ENCODE results near the gene KMT2C. TPM values are rescaled to one million over a fixed set of nuclear protein-coding genes. Genes with fewer than 3 reads are reported as not detected.

Gene KMT2C
- total and polyA plus RNA-seq, 2 of the 13 experiments (the other 11 are each of a cell fraction or from before 2014, with no cell fraction given): 7.1 to 14.4 TPM

DNA sequence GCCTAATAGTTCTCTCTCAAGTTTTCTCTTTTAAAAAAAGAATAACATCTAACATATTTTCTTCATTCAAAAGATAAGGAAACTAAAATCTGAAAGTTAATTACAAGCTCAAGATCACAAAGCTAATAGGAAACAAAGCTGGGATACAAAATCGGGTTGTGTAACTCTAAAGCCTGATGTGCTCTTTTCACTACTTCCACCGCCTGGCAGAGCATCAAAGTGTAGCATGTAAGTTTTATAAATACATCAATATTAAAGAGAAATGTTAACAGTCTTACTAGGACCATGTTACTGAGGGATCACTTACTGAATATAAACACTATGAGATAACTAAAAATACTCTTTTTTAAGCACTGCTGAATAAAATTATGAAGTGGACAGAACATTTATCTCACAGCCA, 97.2 kb downstream of the KMT2C start:
- POLR2A ChIA-PET: no interaction called here
- Histone ChIP-seq H3K27me3 (ENCODE audit: control insufficient read depth in 1 of 2, insufficient read depth in 2 of 2, low read length in 2 of 2) (no peaks in the 10 kb centered on the region), H3K79me2 (ENCODE audit: insufficient read depth, low read length) (peaks cover 21% of the 10 kb centered on the region), H3K4me2 (ENCODE audit: low read depth, low read length) (no peak overlapping the region), H3K4me1 (ENCODE audit: insufficient read depth, low read length) (peaks cover 11% of the 10 kb centered on the region), H2AFZ (ENCODE audit: low read length) (no peak overlapping the region), H3K9ac (ENCODE audit: insufficient read depth, low read depth, low read length) (no peak overlapping the region), H3K27ac (ENCODE audit: extremely low read length, insufficient read depth, low read length) (no peak overlapping the region), H4K20me1 (ENCODE audit: insufficient read depth, low read length) (peaks cover 17% of the 10 kb centered on the region), H3K9me3 (ENCODE audit: low read length) (no peaks in the 10 kb centered on the region), H3K36me3 (replicated peaks in 1 of 2; ENCODE audit: control insufficient read depth in 1 of 2, insufficient read depth in 2 of 2, low read length in 2 of 2) (no peaks in the 10 kb centered on the region), H3K4me3 (replicated peaks in 1 of 3; ENCODE audit: insufficient read depth in 1 of 3, low read depth in 2 of 3, low read length in 3 of 3) (no peak overlapping the region)
- CTCF ChIA-PET (ENCODE audit: low intra/inter-chr PET ratio, low total read pairs): no interaction called here
- in situ Hi-C loops (cut with HindIII; ENCODE audit: extremely low pct_ligation_motif_present, low pct_unique_long_range_greater_than_20kb): no loop called here
- DNase-seq (ENCODE audit: low spot score): no peak
- BruUV-seq (replicated peaks): no TSS peak
- no peak for ATAC-seq
- no peak for FAIRE-seq
- 91% methylated on average over 2 of the region's 2 CpGs for WGBS (ENCODE audit: low lambda C conversion rate)
- intact Hi-C loops (cut with micrococcal nuclease; ENCODE audit: unreplicated experiment): loop anchor here (5.0 kb wide), 1 partner anchor 99 kb away; the partner anchor contains the start of gene KMT2C
- TF ChIP-seq ZIK1 (CRISPR knock-in tag; IDR thresholded peaks at IDR 0.05; ENCODE audit: borderline replicate concordance, low read depth) (no peak), ZNF660 (CRISPR knock-in tag; IDR thresholded peaks at IDR 0.05; ENCODE audit: borderline replicate concordance, low read depth) (no peak), GATAD1 (CRISPR knock-in tag; IDR thresholded peaks at IDR 0.05) (no peak), ZNF569 (CRISPR knock-in tag; IDR thresholded peaks at IDR 0.05; ENCODE audit: borderline replicate concordance) (no peak), UBTF (CRISPR knock-in tag; IDR thresholded peaks at IDR 0.05) (no peak), XRCC5 (optimal IDR thresholded peaks at IDR 0.05; ENCODE audit: low read length) (no peak), ZMYM4 (CRISPR knock-in tag; IDR thresholded peaks at IDR 0.05) (no peak), RXRA (CRISPR knock-in tag; IDR thresholded peaks at IDR 0.05) (no peak), CREB1 (IDR thresholded peaks at IDR 0.05) (no peak), CREB1 (CRISPR knock-in tag; IDR thresholded peaks at IDR 0.05) (no peak), NR2C2 (CRISPR knock-in tag; IDR thresholded peaks at IDR 0.05; ENCODE audit: borderline replicate concordance) (no peak), SOX5 (CRISPR knock-in tag; IDR thresholded peaks at IDR 0.05; ENCODE audit: borderline replicate concordance) (no peak), ZNF317 (CRISPR knock-in tag; IDR thresholded peaks at IDR 0.05) (no peak), MED1 (CRISPR knock-in tag; IDR thresholded peaks at IDR 0.05) (no peak), JDP2 (CRISPR knock-in tag; IDR thresholded peaks at IDR 0.05; ENCODE audit: borderline replicate concordance) (no peak), YEATS2 (CRISPR knock-in tag; IDR thresholded peaks at IDR 0.05; ENCODE audit: borderline replicate concordance) (no peak)
